Measurements from ENCODE around the gene PADI6.
"Not testable (repeated sequence)": the region's sequence is repeated elsewhere in the genome, so short reads cannot be mapped to it uniquely, and the experiment has no call there.

Gene PADI6

DNA sequence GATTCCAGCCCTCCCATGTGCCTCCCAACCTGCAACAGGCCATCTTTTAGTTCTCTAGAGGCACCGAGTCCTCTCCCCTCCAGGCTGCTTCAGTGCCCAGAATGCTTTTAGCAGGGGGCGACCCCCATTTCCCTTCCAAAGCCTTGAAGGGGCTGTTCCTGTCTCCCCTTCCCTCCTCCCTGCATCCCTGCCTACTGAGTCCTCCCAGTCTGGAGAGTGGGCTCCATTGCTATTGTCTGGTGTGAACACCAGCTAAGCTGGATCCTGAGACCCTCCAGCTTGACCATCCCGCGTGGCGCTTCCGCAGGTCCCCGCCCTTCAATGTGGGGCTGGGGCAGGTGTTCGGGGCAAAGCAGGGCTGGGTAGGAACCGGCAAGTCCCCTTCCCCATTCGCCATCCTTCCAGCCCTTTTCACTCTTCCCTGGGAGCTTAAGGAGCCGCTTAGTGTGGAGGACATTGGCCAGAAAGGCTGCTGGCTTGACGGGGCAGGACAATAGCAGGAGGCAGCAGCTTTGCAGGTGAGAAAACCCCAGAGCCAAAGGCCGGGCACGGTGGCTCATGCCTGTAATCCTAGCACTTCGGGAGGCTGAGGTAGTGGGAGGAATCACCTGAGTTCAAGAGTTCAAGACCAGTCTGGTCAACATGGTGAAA, 32.2 kb downstream of the PADI6 start:
- WGBS (ENCODE audit: insufficient coverage, insufficient read length): no CpG with 5 or more reads among the region's 15 CpGs
- Histone ChIP-seq H3K4me1 (ENCODE audit: control insufficient read depth, insufficient read depth, low read length) (peaks cover 2% of the 10 kb centered on the region; the same call in 1 of the 2 replicates), H3K27ac (ENCODE audit: low read length) (no peak overlapping the region), H3K36me3 (ENCODE audit: control insufficient read depth, insufficient read depth, low read length) (peaks cover 14% of the 10 kb centered on the region), H3K9me3 (ENCODE audit: control insufficient read depth, insufficient read depth, low read length) (no peaks in the 10 kb centered on the region), H3K4me3 (ENCODE audit: low read length) (no peak overlapping the region), H3K27me3 (ENCODE audit: control insufficient read depth, insufficient read depth, low read length) (no peaks in the 10 kb centered on the region)
- DNase-seq (ENCODE audit: low read depth, low spot score): no peak

DNA sequence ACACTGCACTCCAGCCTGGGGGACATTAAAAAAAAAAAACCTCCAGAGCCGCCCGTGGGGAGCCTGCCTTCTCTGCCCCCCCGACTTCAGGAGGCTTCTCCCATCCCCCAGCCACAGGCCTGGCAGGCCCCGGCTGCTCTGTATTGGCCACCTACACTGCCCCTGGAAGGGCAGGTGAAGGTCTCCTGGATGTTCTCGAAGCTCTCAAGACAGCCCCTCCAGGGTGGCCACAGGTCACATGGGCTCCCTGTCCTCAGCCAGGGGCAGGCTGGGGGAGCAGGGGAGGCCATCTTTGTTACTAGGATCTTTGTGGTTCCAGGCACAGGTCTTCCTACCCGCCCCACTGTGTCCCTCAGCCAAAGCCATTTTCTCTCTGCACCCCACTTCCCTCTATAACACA, 32.8 kb downstream of the PADI6 start:
- no peak overlapping the region for H3K27ac ChIP-seq (ENCODE audit: low read length)
- H3K36me3 ChIP-seq (ENCODE audit: control insufficient read depth, insufficient read depth, low read length): peaks cover 20% of the 10 kb centered on the region
- H3K4me3 ChIP-seq (ENCODE audit: low read length): no peak overlapping the region
- H3K9me3 ChIP-seq (ENCODE audit: control insufficient read depth, insufficient read depth, low read length): no peaks in the 10 kb centered on the region
- no peak for DNase-seq (ENCODE audit: low read depth, low spot score)
- peaks cover 2% of the 10 kb centered on the region; the same call in 1 of the 2 replicates for H3K4me1 ChIP-seq (ENCODE audit: control insufficient read depth, insufficient read depth, low read length)
- H3K27me3 ChIP-seq (ENCODE audit: control insufficient read depth, insufficient read depth, low read length): no peaks in the 10 kb centered on the region
- WGBS (ENCODE audit: insufficient coverage, insufficient read length): no CpG with 5 or more reads among the region's 6 CpGs

DNA sequence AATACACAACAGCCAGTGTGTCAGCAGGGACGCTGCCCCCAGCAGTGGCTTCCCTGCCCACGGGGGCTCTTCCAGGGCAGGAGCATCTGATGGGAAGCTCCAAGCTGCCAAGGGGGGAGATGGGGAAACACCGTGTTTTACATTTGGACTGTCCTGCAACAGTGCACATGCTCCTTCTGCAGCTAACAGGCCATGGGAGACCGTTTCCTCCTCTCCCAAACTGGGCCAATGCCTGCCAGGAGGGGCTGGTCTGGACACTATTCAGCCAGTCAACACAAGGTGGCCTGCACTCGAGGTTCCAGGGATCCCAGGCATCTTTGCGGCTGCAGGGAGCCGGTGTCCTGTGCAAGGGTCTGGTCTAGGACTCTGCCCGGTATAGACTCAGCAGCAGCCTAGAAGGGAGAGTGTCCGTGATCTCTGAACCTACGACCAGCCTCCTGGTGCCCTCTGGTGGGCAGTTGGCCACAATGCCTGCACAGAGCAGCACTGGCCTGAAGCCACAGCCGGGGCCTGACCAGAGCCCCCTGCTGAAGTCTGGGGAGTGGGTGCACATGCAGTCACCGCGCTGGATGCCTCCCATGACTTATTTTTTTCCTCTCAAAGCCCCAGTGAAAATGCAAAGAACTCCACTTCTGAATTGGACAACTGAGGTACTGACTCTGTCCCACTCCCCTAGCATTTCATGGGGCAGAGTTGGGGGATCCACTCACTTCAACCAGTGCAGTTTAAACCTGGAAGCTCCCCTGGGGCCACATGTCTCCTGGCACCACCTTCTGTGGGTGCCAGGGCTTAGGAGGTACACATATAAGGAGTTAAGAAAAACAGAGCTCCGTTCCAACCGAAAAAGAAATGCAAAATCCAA, 34.1 kb downstream of the PADI6 start:
- Histone ChIP-seq H3K27ac (ENCODE audit: low read length) (no peak overlapping the region), H3K9me3 (ENCODE audit: control insufficient read depth, insufficient read depth, low read length) (no peaks in the 10 kb centered on the region), H3K36me3 (ENCODE audit: control insufficient read depth, insufficient read depth, low read length) (peaks cover 32% of the 10 kb centered on the region), H3K4me3 (ENCODE audit: low read length) (no peak overlapping the region), H3K27me3 (ENCODE audit: control insufficient read depth, insufficient read depth, low read length) (no peaks in the 10 kb centered on the region), H3K4me1 (ENCODE audit: control insufficient read depth, insufficient read depth, low read length) (0 out of 2 replicates have a peak, but pooled peaks cover 2% of the 10 kb centered on the region)
- DNase-seq (ENCODE audit: low read depth, low spot score): peak; percentile 84
- no CpG with 5 or more reads among the region's 15 CpGs for WGBS (ENCODE audit: insufficient coverage, insufficient read length)

GRCh38 chr1:17406760-17407475, 34.9 kb downstream of the PADI6 start:
- no CpG with 5 or more reads among the region's 16 CpGs for whole genome bisulfite sequencing (ENCODE audit: insufficient coverage, insufficient read length)
- H3K27ac ChIP-seq (ENCODE audit: low read length); H3K27me3 ChIP-seq (ENCODE audit: control insufficient read depth, insufficient read depth, low read length); H3K4me3 ChIP-seq (ENCODE audit: low read length); DNase-seq (ENCODE audit: low read depth, low spot score); H3K4me1 ChIP-seq (ENCODE audit: control insufficient read depth, insufficient read depth, low read length); H3K9me3 ChIP-seq (ENCODE audit: control insufficient read depth, insufficient read depth, low read length): not testable (repeated sequence)
- H3K36me3 ChIP-seq (ENCODE audit: control insufficient read depth, insufficient read depth, low read length): peaks cover 40% of the 10 kb centered on the region

GRCh38 chr1:17407786-17408514, 36.0 kb downstream of the PADI6 start:
- H3K4me1 ChIP-seq (ENCODE audit: control insufficient read depth, insufficient read depth, low read length); H3K9me3 ChIP-seq (ENCODE audit: control insufficient read depth, insufficient read depth, low read length); DNase-seq (ENCODE audit: low read depth, low spot score); H3K27ac ChIP-seq (ENCODE audit: low read length); H3K4me3 ChIP-seq (ENCODE audit: low read length); H3K27me3 ChIP-seq (ENCODE audit: control insufficient read depth, insufficient read depth, low read length): not testable (repeated sequence)
- H3K36me3 ChIP-seq (ENCODE audit: control insufficient read depth, insufficient read depth, low read length): peaks cover 49% of the 10 kb centered on the region
- WGBS (ENCODE audit: insufficient coverage, insufficient read length): no CpG with 5 or more reads among the region's 30 CpGs

- no peaks in the 10 kb centered on the region for H3K27me3 ChIP-seq (ENCODE audit: control insufficient read depth, insufficient read depth, low read length)
- H3K4me1 ChIP-seq (ENCODE audit: control insufficient read depth, insufficient read depth, low read length): 0 out of 2 replicates have a peak, but pooled peaks cover 2% of the 10 kb centered on the region
- no peak for DNase-seq (ENCODE audit: low read depth, low spot score)
- H3K27ac ChIP-seq (ENCODE audit: low read length): no peak overlapping the region
- no CpG with 5 or more reads among the region's 10 CpGs for WGBS (ENCODE audit: insufficient coverage, insufficient read length)
- H3K36me3 ChIP-seq (ENCODE audit: control insufficient read depth, insufficient read depth, low read length): peaks cover 60% of the 10 kb centered on the region
- no peaks in the 10 kb centered on the region for H3K9me3 ChIP-seq (ENCODE audit: control insufficient read depth, insufficient read depth, low read length)
- no peak overlapping the region for H3K4me3 ChIP-seq (ENCODE audit: low read length)
These were observed 37.4 kb downstream of the PADI6 start for GRCh38 chr1:17409391-17409811.

- peaks cover 73% of the 10 kb centered on the region for H3K36me3 ChIP-seq (ENCODE audit: control insufficient read depth, insufficient read depth, low read length)
- no peak overlapping the region for H3K27ac ChIP-seq (ENCODE audit: low read length)
These were observed 40.3 kb downstream of the PADI6 start for GRCh38 chr1:17412093-17412870.

GRCh38 chr1:17414022-17414421, 42.0 kb downstream of the PADI6 start:
- H3K36me3 ChIP-seq (ENCODE audit: control insufficient read depth, insufficient read depth, low read length): peaks cover 74% of the 10 kb centered on the region
- no peaks in the 10 kb centered on the region for H3K4me1 ChIP-seq (ENCODE audit: control insufficient read depth, insufficient read depth, low read length)
- H3K4me3 ChIP-seq (ENCODE audit: low read length): no peak overlapping the region
- no CpG with 5 or more reads among the region's 2 CpGs for WGBS (ENCODE audit: insufficient coverage, insufficient read length)
- no peak for DNase-seq (ENCODE audit: low read depth, low spot score)
- H3K9me3 ChIP-seq (ENCODE audit: control insufficient read depth, insufficient read depth, low read length): no peaks in the 10 kb centered on the region
- no peak overlapping the region for H3K27ac ChIP-seq (ENCODE audit: low read length)
- no peaks in the 10 kb centered on the region for H3K27me3 ChIP-seq (ENCODE audit: control insufficient read depth, insufficient read depth, low read length)

More at GRCh38 chr1:17412093-17412870, 40.3 kb downstream of the PADI6 start:
- H3K27me3 ChIP-seq (ENCODE audit: control insufficient read depth, insufficient read depth, low read length): no peaks in the 10 kb centered on the region
- H3K4me3 ChIP-seq (ENCODE audit: low read length): no peak overlapping the region
- no CpG with 5 or more reads among the region's 16 CpGs for WGBS (ENCODE audit: insufficient coverage, insufficient read length)
- no peaks in the 10 kb centered on the region for H3K4me1 ChIP-seq (ENCODE audit: control insufficient read depth, insufficient read depth, low read length)
- no peaks in the 10 kb centered on the region for H3K9me3 ChIP-seq (ENCODE audit: control insufficient read depth, insufficient read depth, low read length)
- no peak for DNase-seq (ENCODE audit: low read depth, low spot score)

DNA sequence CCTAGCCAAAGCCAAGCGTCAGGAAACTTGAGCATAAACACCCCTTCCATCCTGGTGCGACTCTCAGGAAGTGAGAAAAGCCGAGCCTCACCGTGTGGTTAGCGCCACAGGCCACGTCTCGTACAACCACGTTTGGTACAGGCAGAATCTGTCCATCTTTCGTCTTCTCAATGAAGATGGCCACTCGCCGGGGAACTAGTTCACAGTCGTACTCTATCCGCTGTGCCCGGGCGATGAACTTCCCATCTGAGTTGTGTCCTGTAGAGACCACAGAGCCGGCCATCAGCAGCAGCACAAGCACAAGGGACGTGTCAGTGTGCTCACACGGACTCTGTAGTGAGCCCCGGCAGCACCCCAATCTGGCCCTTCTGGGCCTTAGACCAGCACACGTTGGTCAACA, 44.4 kb downstream of the PADI6 start:
- Histone ChIP-seq H3K27ac (ENCODE audit: low read length) (no peak overlapping the region), H3K36me3 (ENCODE audit: control insufficient read depth, insufficient read depth, low read length) (peaks cover 62% of the 10 kb centered on the region)
- WGBS (ENCODE audit: insufficient coverage, insufficient read length): no CpG with 5 or more reads among the region's 20 CpGs

More for the DNA sequence above, 44.4 kb downstream of the PADI6 start:
- Histone ChIP-seq H3K27me3 (ENCODE audit: control insufficient read depth, insufficient read depth, low read length) (no peaks in the 10 kb centered on the region), H3K9me3 (ENCODE audit: control insufficient read depth, insufficient read depth, low read length) (no peaks in the 10 kb centered on the region), H3K4me3 (ENCODE audit: low read length) (no peak overlapping the region), H3K4me1 (ENCODE audit: control insufficient read depth, insufficient read depth, low read length) (no peaks in the 10 kb centered on the region)
- DNase-seq (ENCODE audit: low read depth, low spot score): no peak
